Putamen (tissue), 1 donor: ENCODE results near the gene CEP72.
"Not testable (repeated sequence)": the region's sequence is repeated elsewhere in the genome, so short reads cannot be mapped to it uniquely, and the experiment has no call there.

ENCODE experiments used
- DNase-seq: peaks from one replicate; pipeline ENCODE4 v3.0.0-alpha.2; 2016; ENCODE audit warnings: low spot score

CEP72 gene

GRCh38 chr5:672329-673160, 60.4 kb downstream of the CEP72 start:
- DNase-seq, result peak; percentile 60

DNA sequence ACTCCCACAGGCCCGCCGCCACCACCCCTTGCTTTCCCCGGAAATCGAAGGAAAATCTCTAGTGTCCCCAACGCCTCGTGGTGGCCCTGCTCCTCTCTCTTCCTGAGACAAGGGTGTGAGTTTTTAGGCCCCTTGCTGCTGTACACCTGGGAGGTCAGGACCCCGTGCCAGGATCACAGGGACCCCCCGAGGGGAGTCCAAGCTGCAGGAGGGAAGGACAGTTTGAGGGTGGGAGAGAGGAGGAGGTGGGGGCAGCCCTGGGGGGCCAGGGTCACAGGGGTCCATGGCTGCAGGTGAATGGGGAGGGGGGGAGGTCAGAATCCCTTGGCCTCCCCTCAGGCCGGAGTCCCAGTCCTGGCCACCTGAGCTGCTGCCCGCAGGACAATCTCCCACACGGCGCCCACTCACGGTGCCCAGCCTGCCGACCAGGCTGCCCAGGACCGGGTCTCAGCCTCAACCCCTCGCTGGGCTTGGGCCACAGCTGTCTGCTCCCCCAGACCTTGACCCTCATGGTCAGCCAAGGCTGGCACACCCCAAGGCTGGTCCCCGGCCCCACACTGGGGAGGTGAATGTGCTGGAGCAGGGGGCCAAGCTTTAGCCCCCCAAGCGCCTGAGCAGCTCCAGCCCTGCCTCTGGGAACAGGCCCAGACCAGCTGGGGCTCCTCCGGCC, 61.2 kb downstream of the CEP72 start:
- DNase-seq, result no peak

DNA sequence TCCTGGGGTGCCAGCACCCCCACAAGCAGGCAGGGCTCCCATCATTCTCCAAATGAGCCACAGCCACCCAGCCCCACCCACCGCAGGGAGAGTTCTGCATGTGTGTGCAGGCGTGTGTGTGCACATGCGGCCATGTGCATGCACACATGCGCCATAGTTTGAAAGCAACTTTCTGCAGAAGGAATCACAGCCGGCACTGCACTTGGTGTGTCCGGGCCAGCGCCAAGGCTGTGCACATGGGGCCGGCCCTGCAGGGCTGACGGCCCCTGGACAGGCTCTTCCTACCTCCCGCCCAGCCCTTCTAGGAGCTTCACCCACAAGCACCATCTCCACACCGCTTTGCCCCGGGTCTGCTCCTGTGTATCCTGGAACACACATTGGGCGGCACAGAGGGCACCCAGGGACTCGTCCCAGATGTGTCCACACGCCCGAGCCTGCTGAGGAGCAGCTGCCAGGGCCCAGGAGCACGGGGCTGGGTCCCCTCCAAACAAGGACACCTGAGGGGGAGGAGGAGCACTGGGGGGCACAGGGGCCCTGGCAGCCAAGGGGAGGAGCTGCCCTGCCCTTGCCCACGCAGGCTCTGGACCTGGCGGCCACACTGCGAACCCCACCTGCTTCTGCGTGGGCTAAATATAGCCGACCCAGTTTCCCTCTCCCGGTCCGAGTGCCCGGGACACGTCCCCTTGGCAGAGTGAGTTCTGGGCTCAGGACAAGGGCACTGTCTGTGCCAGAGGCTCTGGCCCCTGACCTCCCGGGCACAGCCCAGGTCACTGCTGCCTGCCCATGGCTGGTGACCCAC, 61.9 kb downstream of the CEP72 start:
- DNase-seq, result no peak

GRCh38 chr5:674630-675011, 62.5 kb downstream of the CEP72 start:
- no peak for DNase-seq

DNA sequence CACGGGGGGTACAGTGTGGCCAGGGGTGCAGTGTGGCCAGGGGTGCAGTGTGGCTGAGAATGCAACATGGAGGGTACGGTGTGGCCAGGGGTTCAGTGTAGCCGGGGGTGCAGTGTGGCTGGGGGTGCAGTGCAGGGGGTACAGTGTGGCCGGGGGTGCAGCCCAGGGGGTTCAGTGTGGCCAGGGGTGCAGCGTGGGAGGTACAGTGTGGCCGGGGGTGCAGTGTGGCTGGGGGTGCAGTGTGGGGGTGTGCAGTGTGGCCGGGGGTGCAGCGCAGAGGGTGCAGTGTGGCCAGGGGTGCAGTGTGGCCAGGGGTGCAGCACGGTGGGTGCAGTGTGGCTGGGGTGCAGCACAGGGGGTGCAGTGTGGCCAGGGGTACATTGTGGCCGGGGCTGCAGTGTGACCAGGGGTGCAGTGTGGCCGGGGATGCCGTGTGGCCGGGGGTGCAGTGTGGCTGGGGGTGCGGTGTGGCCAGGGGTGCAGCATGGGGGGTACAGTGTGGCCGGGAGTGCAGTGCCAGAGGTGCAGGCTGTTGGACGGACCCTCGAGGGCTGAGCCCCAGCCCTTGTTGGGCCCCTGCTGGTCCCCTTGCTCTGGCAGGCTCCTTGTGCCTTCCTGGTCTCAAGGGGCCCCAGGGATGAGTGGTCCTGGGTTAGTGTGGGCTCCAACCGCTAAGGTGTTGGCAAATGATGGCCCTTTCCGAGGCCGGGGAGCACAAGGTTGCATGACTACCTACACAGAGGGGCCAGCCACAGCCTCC, 63.2 kb downstream of the CEP72 start:
- no peak for DNase-seq

GRCh38 chr5:675871-676698, 63.9 kb downstream of the CEP72 start:
- DNase-seq, result no peak

DNA sequence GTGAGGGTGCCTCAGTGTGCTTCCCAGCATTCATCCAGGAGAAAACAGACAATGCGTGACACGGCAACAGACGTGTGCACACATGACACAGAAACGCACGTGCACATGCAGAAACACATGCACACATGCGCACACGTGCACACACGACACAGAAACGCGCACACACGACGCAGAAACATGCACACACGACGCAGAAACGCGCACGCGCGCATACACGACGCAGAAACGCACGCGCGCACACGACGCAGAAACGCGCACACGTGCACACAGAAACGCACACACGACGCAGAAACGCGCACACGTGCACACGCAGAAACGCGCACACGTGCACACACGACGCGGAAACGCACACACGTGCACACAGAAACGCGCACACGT, 64.5 kb downstream of the CEP72 start:
- DNase-seq, result no peak

DNA sequence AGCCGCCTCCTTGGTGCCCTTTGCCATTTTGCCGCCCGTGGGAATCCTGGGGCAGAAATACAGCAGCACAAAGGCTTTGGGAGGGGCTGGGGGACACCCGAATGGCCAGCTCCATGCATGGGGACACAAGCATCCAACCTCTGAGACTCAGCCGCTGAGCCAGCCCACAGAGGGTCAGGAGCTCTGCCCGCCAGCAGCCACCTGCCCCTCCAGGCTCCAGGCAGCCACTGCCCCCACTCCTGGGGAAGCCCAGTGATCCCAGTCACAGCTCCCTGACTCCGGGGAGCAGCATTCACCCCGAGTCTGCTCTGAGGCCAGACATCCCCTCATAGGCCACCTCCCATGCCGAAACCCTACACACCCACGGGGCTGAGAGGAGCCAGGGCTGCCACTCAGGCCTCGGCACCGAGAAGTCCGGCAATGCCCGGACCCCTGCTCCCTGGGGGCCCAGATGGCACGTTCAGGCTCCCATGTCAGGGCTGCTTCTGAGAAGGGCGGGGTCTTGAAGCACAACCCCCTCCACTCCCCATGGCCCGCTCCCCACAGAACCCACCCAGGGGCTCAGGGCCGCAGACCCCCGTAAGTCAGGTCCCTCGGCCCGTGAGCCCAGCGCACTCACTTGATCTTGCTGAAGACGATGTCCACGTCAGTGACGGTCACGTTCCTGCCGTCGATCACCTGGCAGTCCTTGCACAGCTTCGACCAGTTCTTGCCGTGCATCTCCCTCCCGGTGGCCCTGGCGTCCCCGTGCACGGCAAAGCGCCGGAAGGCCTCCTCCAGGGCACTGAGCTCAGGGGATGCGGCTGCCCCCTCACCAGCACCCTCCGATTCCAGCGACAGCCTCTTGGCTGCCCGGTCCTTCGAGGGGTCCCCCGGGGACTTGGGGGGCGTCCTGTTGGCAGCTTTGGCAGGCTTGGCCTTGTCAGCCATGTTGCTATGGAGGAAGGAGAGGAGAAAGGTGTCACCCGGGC, 65.3 kb downstream of the CEP72 start:
- DNase-seq, result no peak

DNA sequence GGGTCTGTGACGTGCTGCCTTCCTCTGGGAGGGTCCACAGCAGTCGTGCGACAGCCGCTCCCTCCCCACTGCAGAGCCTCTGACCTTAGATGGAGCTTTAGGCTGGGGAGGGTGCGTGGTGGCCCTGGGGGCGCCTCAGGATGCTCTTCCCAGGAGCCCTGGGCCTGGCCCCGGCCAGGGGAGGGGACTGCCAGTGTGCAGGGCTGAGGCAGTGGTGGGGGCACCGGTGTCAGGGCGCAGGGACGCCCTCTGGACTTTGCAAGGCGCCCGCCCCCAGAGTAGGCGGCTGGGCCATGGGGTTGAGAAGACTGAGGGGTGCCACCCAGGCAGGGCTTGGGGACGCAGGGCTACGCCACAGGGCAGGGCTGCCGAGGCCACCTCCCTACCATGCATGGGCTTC, 66.4 kb downstream of the CEP72 start:
- not testable (repeated sequence) for DNase-seq

- not testable (repeated sequence) for DNase-seq
These were observed 67.2 kb downstream of the CEP72 start for GRCh38 chr5:679166-679895.

GRCh38 chr5:680118-680795, 68.1 kb downstream of the CEP72 start:
- not testable (repeated sequence) for DNase-seq

DNA sequence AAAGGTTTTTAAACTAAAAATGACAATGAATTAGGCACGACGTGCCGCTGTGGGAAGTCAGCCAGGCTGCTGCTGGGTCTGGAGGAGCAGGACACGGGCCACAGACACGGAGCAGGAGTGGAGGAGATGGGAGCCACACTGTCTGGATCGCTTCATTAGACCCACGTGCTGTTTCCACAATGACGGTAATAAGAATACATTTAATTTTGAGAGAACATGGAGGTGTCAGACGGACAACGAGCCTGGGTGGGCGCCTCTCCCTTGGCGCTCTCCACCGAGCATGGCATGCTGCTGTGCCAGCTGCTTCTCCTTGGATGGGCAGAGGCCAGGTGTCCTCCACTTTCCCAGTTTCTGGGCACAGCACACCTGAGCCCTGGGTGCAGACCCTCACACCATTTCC, 68.7 kb downstream of the CEP72 start:
- not testable (repeated sequence) for DNase-seq

- DNase-seq, result not testable (repeated sequence)
These were observed 69.4 kb downstream of the CEP72 start for GRCh38 chr5:681317-682191.

DNA sequence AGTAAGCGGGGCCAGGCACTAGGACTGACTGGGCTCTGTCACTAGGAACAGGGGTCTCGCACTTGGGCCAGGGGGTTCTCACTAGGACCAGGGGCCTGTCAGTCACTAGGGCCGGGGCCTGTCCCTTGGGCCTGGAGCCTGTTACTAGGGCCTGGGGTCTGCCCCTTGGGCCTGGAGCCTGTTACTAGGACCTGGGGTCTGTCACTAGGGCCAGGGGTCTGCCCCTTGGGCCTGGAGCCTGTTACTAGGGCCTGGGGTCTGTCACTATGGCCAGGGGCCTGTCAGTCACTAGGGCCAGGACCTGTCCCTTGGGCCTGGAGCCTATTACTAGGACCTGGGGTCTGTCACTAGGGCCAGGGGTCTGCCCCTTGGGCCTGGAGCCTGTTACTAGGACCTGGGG, 70.1 kb downstream of the CEP72 start:
- DNase-seq, result not testable (repeated sequence)

GRCh38 chr5:682651-683358, 70.7 kb downstream of the CEP72 start:
- DNase-seq, result not testable (repeated sequence)

DNA sequence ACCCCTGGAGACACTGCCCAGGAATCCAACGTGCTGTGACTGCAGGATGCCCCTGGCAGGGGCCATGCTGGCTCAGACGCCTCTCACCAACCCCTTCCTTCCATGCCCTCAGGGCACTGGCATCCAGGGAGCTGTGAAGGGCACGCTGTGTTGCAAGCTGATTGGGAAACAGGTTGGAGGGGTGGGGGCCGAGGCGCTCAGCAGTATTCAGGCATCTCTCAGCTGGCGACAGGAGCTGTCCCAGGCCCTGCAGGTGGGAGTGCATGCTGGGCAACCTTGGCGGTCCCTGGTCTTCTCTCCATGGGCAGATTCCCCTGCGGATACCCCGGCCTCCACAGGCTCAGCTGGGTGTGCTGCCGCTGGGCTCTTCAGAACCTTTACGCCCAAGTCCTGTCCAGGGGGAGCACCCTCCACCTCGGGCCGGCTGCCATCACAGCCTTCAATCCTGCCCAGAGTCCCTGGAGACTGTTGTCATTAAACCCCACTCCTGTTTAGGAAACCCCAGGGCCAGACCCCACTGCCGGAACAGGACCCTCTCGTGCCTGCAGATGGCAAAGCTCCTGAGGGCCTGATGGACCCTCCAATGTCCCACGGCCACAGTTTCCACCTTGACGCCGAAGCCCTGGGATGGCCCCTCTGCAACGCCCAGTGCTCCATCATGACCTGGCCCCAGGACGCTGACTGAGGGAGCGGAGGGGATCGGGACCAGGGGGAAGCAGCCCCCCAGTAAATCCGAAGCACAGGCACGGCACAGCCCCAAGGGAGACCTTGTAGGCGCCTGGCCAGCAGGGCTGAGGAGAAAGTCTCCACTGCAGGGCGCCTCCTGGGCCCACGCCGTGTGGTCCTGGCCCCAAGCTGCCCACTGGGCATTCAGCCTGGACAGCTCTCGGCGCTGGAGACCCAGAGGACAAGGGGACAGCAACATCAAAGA, 71.7 kb downstream of the CEP72 start:
- no peak for DNase-seq
